Lower leg skin (tissue), 3 donors: Measurements from ENCODE around the gene RABL3.

ENCODE experiments used
- POLR2A ChIP-seq, 2 donors: fragments of 450-650 bp; IDR thresholded peaks; one replicate each; pipeline ENCODE4 v1.6.1; 2016 to 2017; ENCODE audit warnings: antibody characterized with exemption in 2 of 2, mild to moderate bottlenecking in 1 of 2, moderate library complexity in 1 of 2
- TF ChIP-seq, protein P1 (sequence below), 3 donors: fragments of 450-650 bp; IDR thresholded peaks; one replicate each; pipeline ENCODE4 v1.5.1; 2016; ENCODE audit warnings: antibody characterized with exemption in 3 of 3, mild to moderate bottlenecking in 3 of 3, moderate library complexity in 2 of 3

GRCh38 chr3:120683213-120683612, 59.1 kb downstream of the RABL3 start:
- TF ChIP-seq, protein P1, sequence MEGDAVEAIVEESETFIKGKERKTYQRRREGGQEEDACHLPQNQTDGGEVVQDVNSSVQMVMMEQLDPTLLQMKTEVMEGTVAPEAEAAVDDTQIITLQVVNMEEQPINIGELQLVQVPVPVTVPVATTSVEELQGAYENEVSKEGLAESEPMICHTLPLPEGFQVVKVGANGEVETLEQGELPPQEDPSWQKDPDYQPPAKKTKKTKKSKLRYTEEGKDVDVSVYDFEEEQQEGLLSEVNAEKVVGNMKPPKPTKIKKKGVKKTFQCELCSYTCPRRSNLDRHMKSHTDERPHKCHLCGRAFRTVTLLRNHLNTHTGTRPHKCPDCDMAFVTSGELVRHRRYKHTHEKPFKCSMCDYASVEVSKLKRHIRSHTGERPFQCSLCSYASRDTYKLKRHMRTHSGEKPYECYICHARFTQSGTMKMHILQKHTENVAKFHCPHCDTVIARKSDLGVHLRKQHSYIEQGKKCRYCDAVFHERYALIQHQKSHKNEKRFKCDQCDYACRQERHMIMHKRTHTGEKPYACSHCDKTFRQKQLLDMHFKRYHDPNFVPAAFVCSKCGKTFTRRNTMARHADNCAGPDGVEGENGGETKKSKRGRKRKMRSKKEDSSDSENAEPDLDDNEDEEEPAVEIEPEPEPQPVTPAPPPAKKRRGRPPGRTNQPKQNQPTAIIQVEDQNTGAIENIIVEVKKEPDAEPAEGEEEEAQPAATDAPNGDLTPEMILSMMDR (IDR thresholded peaks at IDR 0.05): no peak
- TF ChIP-seq POLR2A (IDR thresholded peaks at IDR 0.05): no peak
